ENCODE results near the gene GALNTL6. TPM values are rescaled to one million over a fixed set of nuclear protein-coding genes. Genes with fewer than 3 reads are reported as not detected.

Gene GALNTL6
- polyA plus RNA-seq, 1 donor (not counting 4 experiments of a cell fraction or from before 2014, with no cell fraction given): not detected

DNA sequence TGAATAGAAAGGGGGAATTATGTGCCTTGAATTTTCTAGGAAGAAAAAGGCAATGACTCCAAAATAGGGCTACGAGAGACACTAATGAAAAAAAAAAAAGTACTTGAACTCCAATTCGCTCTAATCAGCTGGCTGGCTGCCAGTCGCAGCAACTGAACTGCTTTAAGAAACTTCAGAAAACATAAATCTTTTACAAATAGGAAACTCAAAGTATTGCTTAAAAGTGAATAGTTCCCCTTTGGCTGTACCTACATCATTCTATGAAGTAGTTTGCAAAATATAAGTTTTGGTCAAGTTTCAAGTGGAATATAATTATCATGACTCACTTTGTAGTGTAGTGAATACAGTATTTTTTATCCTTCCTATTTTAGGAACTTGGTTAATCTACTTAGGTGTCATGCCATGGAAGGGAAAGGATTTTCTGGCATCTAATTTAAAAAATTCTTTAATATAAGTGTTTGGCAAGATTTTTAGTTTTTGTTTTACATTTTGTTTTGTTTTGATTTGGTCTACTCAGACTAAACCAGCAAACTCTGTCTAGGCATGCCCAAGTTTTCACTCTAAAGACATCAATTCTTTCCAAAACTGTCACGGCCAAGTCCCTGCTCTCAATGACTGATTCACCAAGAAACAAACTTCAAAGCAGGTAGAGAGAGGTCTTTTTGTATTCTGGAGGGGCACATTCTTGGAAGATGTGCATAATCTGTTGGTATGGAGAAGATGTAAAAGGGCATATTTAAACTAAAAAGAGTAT lies 973.0 kb downstream of the GALNTL6 start:
- no peak for DNase-seq (ENCODE audit: low read depth, low spot score)
- H3K79me2 ChIP-seq (ENCODE audit: control insufficient read depth, insufficient read depth, low read length): no peaks in the 10 kb centered on the region
- H3K4me3 ChIP-seq (ENCODE audit: control insufficient read depth in 2 of 3, extremely low read depth in 1 of 3, insufficient read depth in 2 of 3, low read depth in 1 of 3, low read length in 3 of 3): no peak overlapping the region
- H3K9ac ChIP-seq (ENCODE audit: control insufficient read depth, extremely low read depth, insufficient read depth, low read length): no peak overlapping the region
- H4K20me1 ChIP-seq (ENCODE audit: control insufficient read depth, extremely low read depth, insufficient read depth, low read length): no peaks in the 10 kb centered on the region
- TF ChIP-seq EZH2 (IDR thresholded peaks at IDR 0.05; ENCODE audit: low read length): no peak
- TF ChIP-seq, protein P1, sequence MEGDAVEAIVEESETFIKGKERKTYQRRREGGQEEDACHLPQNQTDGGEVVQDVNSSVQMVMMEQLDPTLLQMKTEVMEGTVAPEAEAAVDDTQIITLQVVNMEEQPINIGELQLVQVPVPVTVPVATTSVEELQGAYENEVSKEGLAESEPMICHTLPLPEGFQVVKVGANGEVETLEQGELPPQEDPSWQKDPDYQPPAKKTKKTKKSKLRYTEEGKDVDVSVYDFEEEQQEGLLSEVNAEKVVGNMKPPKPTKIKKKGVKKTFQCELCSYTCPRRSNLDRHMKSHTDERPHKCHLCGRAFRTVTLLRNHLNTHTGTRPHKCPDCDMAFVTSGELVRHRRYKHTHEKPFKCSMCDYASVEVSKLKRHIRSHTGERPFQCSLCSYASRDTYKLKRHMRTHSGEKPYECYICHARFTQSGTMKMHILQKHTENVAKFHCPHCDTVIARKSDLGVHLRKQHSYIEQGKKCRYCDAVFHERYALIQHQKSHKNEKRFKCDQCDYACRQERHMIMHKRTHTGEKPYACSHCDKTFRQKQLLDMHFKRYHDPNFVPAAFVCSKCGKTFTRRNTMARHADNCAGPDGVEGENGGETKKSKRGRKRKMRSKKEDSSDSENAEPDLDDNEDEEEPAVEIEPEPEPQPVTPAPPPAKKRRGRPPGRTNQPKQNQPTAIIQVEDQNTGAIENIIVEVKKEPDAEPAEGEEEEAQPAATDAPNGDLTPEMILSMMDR (optimal IDR thresholded peaks at IDR 0.05 in 1 of 3, IDR thresholded peaks at IDR 0.05 in 1 of 3, conservative IDR thresholded peaks at IDR 0.05 in 1 of 3; ENCODE audit: extremely low read depth in 1 of 3, insufficient read depth in 2 of 3, low read length in 3 of 3): no peak
- H3K4me2 ChIP-seq (ENCODE audit: control insufficient read depth, extremely low read depth, insufficient read depth, low read depth, low read length): peak overlapping the region; percentile 26
- H3K4me1 ChIP-seq (ENCODE audit: control insufficient read depth, extremely low read depth, insufficient read depth, low read length): peaks cover 3% of the 10 kb centered on the region
- no peak overlapping the region for H3K27ac ChIP-seq (ENCODE audit: control insufficient read depth, insufficient read depth, low read length)
- H3K9me1 ChIP-seq (ENCODE audit: control insufficient read depth, extremely low read depth, insufficient read depth, low read length): no peaks in the 10 kb centered on the region
- FAIRE-seq: no peak
- H3K27me3 ChIP-seq (ENCODE audit: control insufficient read depth, extremely low read depth, insufficient read depth, low read length): no peaks in the 10 kb centered on the region
- no peaks in the 10 kb centered on the region for H3K36me3 ChIP-seq (ENCODE audit: control insufficient read depth in 2 of 2, extremely low read depth in 1 of 2, insufficient read depth in 2 of 2, low read length in 2 of 2)
- dilution Hi-C loops (cut with MboI; ENCODE audit: extremely low pct_ligation_motif_present, low sequenced_read_pairs): no loop called here
- no peaks in the 10 kb centered on the region for H3K9me3 ChIP-seq (ENCODE audit: control insufficient read depth, low read depth, low read length)
- no peak overlapping the region for H2AFZ ChIP-seq (ENCODE audit: control insufficient read depth, low read length)

DNA sequence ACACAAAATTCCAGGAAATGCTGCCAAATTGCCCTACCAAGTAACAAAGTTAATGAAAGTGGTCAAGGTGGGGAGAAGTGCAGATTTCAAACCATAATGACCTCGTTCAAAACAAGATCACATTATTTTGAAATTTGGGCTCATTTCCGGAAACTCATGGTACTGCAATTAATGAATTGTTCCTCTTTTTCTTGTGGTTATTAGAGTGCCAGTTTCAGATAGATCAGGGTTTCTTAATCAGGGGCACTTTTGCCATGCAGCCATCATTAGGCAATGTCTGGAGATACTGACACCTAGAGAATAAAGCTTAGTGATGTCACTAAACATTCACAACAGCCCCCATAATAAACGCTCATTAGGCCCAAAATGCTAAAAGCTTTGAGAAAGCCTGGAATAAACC lies 973.9 kb downstream of the GALNTL6 start:
- Histone ChIP-seq H3K36me3 (ENCODE audit: control insufficient read depth in 2 of 2, extremely low read depth in 1 of 2, insufficient read depth in 2 of 2, low read length in 2 of 2) (no peaks in the 10 kb centered on the region), H3K27ac (ENCODE audit: control insufficient read depth, insufficient read depth, low read length) (no peak overlapping the region), H3K4me3 (ENCODE audit: control insufficient read depth in 2 of 3, extremely low read depth in 1 of 3, insufficient read depth in 2 of 3, low read depth in 1 of 3, low read length in 3 of 3) (no peak overlapping the region), H3K4me2 (ENCODE audit: control insufficient read depth, extremely low read depth, insufficient read depth, low read depth, low read length) (no peak overlapping the region), H3K79me2 (ENCODE audit: control insufficient read depth, insufficient read depth, low read length) (no peaks in the 10 kb centered on the region), H2AFZ (ENCODE audit: control insufficient read depth, low read length) (no peak overlapping the region), H3K4me1 (ENCODE audit: control insufficient read depth, extremely low read depth, insufficient read depth, low read length) (peaks cover 3% of the 10 kb centered on the region), H3K9me1 (ENCODE audit: control insufficient read depth, extremely low read depth, insufficient read depth, low read length) (no peaks in the 10 kb centered on the region), H4K20me1 (ENCODE audit: control insufficient read depth, extremely low read depth, insufficient read depth, low read length) (no peaks in the 10 kb centered on the region), H3K9ac (ENCODE audit: control insufficient read depth, extremely low read depth, insufficient read depth, low read length) (no peak overlapping the region), H3K27me3 (ENCODE audit: control insufficient read depth, extremely low read depth, insufficient read depth, low read length) (no peaks in the 10 kb centered on the region), H3K9me3 (ENCODE audit: control insufficient read depth, low read depth, low read length) (no peaks in the 10 kb centered on the region)
- dilution Hi-C loops (cut with MboI; ENCODE audit: extremely low pct_ligation_motif_present, low sequenced_read_pairs): no loop called here
- FAIRE-seq: no peak
- no peak for DNase-seq (ENCODE audit: low read depth, low spot score)
- TF ChIP-seq EZH2 (IDR thresholded peaks at IDR 0.05; ENCODE audit: low read length): no peak
- TF ChIP-seq, protein P1 (optimal IDR thresholded peaks at IDR 0.05 in 1 of 3, IDR thresholded peaks at IDR 0.05 in 1 of 3, conservative IDR thresholded peaks at IDR 0.05 in 1 of 3; ENCODE audit: extremely low read depth in 1 of 3, insufficient read depth in 2 of 3, low read length in 3 of 3): no peak

All from keratinocyte (primary cell).